Measurements from ENCODE around the gene SYCE3. TPM values are rescaled to one million over a fixed set of nuclear protein-coding genes. Genes with fewer than 3 reads are reported as not detected.

Gene SYCE3
- total and polyA plus RNA-seq, 2 experiments from 2014 or later, result not detected

GRCh38 chr22:50536226-50536625 lies 26.5 kb downstream of the SYCE3 start (continued):
- TF ChIP-seq ZNF462 (CRISPR knock-in tag; IDR thresholded peaks at IDR 0.05), result no peak

- ATAC-seq, result no peak
- Histone ChIP-seq H3K27me3 (ENCODE audit: insufficient read depth) (peaks cover 47% of the 10 kb centered on the region), H3K36me3 (ENCODE audit: insufficient read depth) (no peaks in the 10 kb centered on the region), H3K4me3 (no peak overlapping the region), H3K4me2 (no peak overlapping the region), H4K20me1 (replicated peaks; ENCODE audit: insufficient read depth) (no peaks in the 10 kb centered on the region; the same call in 1 of the 2 replicates), H3K9me2 (ENCODE audit: insufficient read depth) (no peaks in the 10 kb centered on the region), H3K79me2 (replicated peaks; ENCODE audit: insufficient read depth) (no peaks in the 10 kb centered on the region), H3K4me1 (ENCODE audit: insufficient read depth) (0 out of 2 replicates have a peak, but pooled peaks cover 4% of the 10 kb centered on the region), H3F3A (replicated peaks; ENCODE audit: low read depth) (no peaks in the 10 kb centered on the region), H3K27ac (ENCODE audit: low read depth) (no peak overlapping the region), H2AFZ (no peak overlapping the region)
- DNase-seq (ENCODE audit: low spot score), result no peak
- Mint-ChIP-seq H3K4me3 (no peak overlapping the region), H3K36me3 (ENCODE audit: low read depth) (no peaks in the 10 kb centered on the region), H3K4me1 (peaks cover 4% of the 10 kb centered on the region; the same call in 1 of the 3 replicates), H3K9me3 (no peaks in the 10 kb centered on the region), H3K27me3 (ENCODE audit: insufficient read depth, low read depth, poor library complexity) (peaks cover 48% of the 10 kb centered on the region), H3K27ac (no peak overlapping the region)
- TF ChIP-seq JUNB (IDR thresholded peaks at IDR 0.05; ENCODE audit: unreplicated experiment), result no peak
- TF ChIP-seq EZH2phosphoT487 (IDR thresholded peaks at IDR 0.05; ENCODE audit: unreplicated experiment), result no peak
- no peak for TF ChIP-seq ETS1 (IDR thresholded peaks at IDR 0.05)
- no peak for TF ChIP-seq CREB1 (CRISPR knock-in tag; IDR thresholded peaks at IDR 0.05; ENCODE audit: low read depth)
- no peak for TF ChIP-seq ZNF462 (CRISPR knock-in tag; IDR thresholded peaks at IDR 0.05)
- no peak for TF ChIP-seq CTCF (conservative IDR thresholded peaks at IDR 0.05; ENCODE audit: low read depth in 2 of 2)
- no peak for TF ChIP-seq NANOG (IDR thresholded peaks at IDR 0.05; ENCODE audit: borderline replicate concordance)
These were observed 27.6 kb downstream of the SYCE3 start for GRCh38 chr22:50535113-50535512.

All from GM23338 (cell line).